ENCODE measurements around the gene GOLM1.

- no peak for TF ChIP-seq EZH2 (IDR thresholded peaks at IDR 0.05; ENCODE audit: insufficient read depth, poor library complexity, severe bottlenecking)
- TF ChIP-seq EZH2phosphoT487 (IDR thresholded peaks at IDR 0.05; ENCODE audit: insufficient read depth, low read depth) = no peak
Observed at GRCh38 chr9:86057491-86057890, 41.9 kb downstream of the GOLM1 start.
